HG02798 (cell line): ENCODE results near the gene S100A8.
"Not testable (repeated sequence)": the region's sequence is repeated elsewhere in the genome, so short reads cannot be mapped to it uniquely, and the experiment has no call there.

Experiments
- ATAC-seq: cut with Tn5 transposase; IDR thresholded peaks from one replicate; pipeline ENCODE4 v1.9.1; 2021; ENCODE audit warnings: mild to moderate bottlenecking; ENCODE audit not compliant: unreplicated experiment, poor library complexity

S100A8 gene

GRCh38 chr1:153417136-153417888, 26.4 kb upstream of the S100A8 start:
- ATAC-seq: no peak

DNA sequence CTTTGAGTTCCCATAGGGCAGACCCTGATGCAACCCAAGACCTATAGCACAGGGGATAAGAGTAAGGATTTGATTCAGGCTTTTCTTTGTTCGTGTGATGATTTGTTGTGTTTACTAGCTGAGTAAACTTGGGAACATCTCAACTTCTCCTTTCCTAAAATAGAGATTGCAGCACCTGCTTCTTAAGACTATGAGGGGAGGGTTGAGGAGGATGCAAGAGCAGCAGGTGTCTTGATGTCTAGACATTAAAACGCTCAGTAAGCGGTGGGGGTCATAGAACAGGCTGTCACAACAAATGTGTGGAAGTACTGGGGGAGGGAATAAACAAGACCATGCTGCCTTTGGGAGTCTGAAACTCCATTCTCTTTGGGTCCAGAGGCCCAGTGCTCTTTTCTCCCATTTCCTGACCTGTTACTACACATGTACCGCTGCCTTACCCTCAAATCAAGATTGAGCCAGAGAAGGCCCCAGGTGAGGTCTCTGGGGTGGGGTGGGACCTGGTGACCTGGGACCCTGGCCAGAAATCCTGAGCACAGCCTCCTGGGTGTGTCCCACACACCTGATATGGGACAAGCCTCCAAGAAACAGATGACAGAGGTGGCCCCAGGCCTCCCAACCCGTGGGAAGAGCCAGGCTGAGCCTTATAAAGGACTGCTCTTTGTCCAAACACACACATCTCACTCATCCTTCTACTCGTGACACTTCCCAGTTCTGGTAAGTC, 25.1 kb upstream of the S100A8 start, which contains the start of gene S100A7A:
Gene S100A7A (plus strand): TSS at position 671 of the 721 bp plus-strand sequence. CDS start 1,563 bp downstream, outside the sequence.
- ATAC-seq: no peak

DNA sequence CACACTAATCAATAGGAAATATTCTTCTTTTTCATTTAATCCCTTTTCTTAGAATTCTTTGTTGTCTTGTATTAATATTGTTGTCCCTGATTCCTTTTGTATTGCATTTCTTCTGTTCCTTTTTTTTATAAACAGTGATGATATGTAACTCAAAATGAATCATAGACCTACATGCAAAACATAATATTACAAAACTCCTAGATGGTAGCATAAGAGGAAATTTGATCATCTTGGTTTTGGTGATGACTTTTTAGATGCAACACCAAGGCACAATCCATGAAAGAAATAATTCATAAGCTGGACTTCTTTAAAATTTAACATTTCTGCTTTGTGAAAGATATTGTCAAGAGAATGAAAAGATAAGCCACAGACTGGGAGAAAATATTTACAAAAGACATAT, 23.1 kb upstream of the S100A8 start:
- ATAC-seq: not testable (repeated sequence)

- ATAC-seq: not testable (repeated sequence)
These were observed 16.4 kb upstream of the S100A8 start for GRCh38 chr1:153407274-153407673.

GRCh38 chr1:153405825-153406599, 15.1 kb upstream of the S100A8 start:
- ATAC-seq: not testable (repeated sequence)

DNA sequence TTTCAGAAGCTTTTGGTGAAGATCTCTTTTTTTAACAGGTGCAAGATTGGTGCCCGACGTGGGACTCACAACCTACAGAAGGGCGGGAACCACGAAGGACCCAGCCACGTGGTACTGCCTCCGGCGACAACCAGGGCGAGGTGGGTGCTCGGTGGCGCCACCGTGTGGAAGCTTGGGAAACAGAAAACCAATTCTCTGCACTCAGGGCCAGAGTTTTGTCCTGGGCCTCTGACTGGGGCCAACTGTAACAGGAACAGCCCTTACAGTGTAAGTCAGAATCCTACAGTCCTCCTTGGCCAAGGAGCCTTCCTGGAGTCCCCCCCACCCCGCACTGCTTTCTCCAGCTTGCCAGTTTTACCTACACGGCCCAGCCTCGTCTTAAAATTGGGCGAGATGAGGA, 13.9 kb upstream of the S100A8 start:
- ATAC-seq: no peak

- no peak for ATAC-seq
These were observed 13.3 kb upstream of the S100A8 start for GRCh38 chr1:153404086-153404635.

- no peak for ATAC-seq
These were observed 12.7 kb upstream of the S100A8 start for GRCh38 chr1:153403421-153404085.

DNA sequence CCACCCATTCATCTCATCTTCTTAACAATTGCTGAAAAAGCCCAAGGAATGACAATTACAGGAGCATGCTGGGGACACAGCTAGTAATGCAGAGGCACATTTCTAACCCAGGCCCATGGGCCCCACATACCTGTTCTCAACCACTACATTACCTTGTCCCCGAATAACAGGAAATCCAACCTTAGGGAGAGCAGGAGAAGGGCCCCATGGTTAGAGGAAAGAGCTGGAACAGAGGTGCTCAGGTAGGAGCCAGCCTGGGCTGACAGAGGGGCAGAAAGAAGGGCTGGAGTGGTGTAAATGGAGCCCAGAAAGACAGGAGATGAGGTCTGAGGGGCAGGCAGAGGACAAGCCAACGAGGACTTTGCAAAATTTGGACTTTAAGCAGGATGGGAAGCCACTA, 11.4 kb upstream of the S100A8 start:
- no peak for ATAC-seq

GRCh38 chr1:153401461-153401860, 10.6 kb upstream of the S100A8 start:
- ATAC-seq: no peak

DNA sequence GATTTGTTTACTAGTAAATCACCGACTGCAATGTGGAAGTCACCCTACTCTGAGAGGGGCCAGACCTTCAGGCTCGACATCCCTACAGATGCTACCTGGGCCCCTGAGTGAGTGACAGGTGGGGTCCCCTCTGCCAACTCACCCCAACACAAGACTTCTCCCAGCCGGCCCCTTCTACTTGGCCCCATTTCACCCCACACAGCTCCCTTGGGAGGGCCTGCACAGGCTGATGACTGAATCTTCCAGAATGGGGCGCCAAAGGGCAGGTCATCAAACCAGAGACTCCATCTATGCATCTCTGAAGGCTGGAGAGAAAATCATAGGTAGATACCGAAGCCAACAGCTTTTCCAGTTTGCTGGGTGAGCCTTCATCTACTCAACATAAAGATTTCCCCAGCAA, 9.4 kb upstream of the S100A8 start:
- ATAC-seq: no peak

DNA sequence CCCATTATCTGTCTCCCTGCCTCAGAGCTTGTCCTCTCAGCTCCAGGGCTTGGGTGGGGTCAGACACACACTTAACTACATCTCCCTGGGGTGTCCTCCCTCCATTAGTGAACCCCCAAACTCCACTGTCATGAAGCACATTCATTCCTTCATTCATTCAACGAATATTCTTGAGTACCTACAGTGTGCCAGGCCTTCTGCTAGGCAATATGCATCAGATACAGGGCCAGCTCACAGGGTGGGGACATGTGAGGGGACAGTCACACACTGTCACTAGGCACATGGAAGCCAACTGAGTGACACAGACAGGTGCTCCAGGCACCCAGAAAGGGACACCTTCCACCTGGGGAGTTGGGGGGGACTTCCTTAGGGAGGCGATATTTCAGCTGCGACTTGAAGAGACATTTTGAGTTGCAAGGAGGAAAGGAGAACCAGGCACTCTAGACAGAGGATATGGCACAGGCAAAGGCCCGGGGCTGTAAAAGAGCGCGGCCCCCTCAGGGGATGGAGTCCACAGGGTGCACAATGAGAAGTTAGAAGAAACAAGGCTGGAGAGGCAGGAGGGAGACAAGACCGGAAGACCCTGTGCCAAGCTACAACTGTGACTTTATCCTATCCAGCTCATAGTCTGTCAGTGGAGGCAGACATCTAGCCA, 8.7 kb upstream of the S100A8 start:
- no peak for ATAC-seq

DNA sequence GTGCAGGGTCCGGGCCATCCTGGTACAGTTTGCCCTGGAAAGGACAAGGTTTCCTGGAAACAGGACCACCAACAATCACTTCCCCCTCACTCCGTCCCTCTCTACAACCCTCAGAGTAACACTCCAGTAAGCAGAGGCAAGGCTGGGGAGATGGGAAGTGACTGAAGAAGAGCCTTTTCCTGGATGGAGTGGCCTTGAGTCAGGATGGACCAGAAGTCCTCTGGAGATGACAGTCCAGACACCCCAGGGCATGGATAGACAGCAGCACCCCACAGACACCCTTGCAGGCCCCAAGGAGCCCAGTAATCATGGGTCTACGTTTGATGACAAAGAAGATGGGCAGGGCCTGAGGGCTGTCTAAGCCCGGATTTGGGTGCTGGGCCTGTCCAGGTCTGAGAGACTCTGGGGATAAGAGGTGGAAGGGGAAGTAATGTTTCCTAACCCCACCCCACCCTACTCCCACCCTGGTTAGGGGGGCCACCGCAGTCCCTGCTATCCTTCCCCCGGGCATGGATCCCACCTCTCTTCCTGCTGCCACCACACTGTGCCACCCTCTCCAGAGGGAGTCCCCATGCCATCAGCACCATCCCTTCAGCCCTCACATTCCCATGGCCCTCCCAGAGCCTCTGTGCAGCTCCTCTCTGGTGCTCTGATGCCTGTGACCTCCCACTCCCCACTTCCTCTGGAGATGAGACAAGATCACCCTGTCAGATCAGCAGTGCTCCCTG, 7.2 kb upstream of the S100A8 start:
- ATAC-seq: no peak

DNA sequence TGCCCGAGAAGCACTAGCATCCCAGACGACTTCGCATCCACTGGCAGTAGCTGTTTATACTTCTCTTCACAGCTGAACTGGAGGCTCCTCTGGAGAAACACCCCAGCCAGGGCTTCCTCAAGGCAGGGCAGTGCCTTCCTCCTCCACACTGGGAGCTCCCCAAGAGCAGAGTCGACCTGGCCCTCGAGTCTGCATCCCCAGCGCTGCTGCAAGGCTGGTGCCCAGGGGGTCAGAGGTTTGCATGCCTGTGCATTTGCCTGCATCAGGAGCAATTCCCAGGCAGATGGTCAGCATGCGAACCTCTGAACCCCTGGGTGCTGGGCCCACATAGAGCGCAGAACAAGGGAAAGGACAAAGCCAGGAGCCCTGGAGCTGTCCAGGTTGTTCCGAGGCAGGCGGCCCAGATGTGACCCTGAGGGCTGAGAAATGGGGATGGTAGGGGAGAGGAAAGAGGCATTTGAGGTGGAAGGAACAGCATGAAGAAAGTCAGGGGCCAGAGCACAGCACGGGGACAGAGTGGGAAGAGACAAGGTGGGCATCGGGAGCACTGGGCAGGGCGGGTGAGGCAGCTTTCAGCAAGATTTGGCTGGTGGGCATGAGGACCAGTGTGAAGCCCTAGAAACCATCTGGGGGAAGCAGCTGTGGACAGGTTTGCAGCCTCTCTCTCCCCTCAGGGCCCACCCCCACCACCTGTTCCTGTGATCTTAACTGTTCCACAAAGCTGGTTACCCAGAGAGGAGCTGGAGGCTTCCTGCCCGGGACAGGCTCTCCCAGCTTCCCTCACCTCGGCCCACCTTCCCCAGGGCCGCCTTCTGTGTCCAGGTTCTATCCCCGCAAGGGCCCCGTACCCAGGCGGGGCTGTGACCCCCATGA, 6.4 kb upstream of the S100A8 start:
- no peak for ATAC-seq

DNA sequence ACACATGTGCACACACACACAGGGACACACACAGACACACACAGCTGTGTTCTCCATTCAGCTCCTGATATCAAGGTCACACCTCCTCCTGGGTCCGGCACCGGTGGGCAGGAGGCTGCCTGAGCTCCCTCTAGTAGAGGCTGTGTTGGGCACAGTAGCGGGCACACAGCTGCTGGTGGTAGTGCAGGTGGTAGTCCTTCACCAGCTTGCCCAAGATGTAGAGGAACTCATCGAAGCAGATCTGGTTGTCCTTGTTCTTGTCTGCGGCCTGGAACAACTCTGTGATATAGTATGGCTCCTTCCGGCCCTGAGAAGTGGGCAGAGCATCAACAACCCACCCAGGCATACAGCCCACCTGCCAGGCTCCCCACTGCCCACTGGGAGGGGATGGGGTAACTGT, 5.6 kb upstream of the S100A8 start:
- no peak for ATAC-seq

DNA sequence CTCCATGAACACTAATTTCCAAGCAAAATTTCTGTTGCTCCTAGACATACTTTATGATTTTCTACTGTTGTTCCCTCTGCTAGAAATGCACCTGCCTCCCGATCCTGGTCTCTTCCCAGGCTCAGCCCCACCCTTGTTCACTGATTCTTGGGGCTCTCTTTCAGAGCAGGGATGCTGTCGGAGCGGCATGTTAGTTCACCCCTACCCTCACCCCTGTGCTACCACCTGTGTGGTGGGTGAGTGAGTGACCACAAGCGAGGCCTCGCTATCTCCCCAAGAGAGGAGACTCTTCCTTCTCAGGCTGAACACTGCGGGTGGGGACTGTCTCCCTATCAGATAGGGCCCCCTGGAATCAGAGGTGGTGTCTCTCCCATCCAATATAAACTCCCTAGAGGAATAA, 4.9 kb upstream of the S100A8 start:
- no peak for ATAC-seq

GRCh38 chr1:153395136-153395685, 4.3 kb upstream of the S100A8 start:
- ATAC-seq: no peak

- ATAC-seq: no peak
These were observed 3.5 kb upstream of the S100A8 start for GRCh38 chr1:153394391-153394790.
